HuH-7.5 (cell line): ENCODE results near the gene ACADS.
"Not testable (repeated sequence)": the region's sequence is repeated elsewhere in the genome, so short reads cannot be mapped to it uniquely, and the experiment has no call there.

ENCODE experiments used
- DNase-seq: peaks from one replicate; pipeline ENCODE4 v3.0.0; 2011; ENCODE audit warnings: low spot score

ACADS gene

DNA sequence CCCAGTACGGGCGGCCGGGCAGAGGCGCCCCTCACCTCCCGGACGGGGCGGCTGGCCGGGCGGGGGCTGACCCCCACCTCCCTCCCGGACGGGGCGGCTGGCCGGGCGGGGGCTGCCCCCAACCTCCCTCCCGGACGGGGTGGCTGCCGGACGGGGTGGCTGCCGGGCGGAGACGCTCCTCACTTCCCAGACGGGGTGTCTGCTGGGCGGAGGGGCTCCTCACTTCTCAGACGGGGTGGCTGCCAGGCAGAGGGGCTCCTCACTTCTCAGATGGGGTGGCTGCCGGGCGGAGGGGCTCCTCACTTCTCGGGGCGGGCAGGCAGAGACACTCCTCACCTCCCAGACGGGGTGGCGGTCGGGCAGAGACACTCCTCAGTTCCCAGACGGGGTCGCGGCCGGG is 6.6 kb downstream of the ACADS start:
- not testable (repeated sequence) for DNase-seq

GRCh38 chr12:120733574-120733973 is 7.9 kb downstream of the ACADS start:
- no peak for DNase-seq

- DNase-seq = no peak
These were observed 8.6 kb downstream of the ACADS start for GRCh38 chr12:120734210-120734609.

DNA sequence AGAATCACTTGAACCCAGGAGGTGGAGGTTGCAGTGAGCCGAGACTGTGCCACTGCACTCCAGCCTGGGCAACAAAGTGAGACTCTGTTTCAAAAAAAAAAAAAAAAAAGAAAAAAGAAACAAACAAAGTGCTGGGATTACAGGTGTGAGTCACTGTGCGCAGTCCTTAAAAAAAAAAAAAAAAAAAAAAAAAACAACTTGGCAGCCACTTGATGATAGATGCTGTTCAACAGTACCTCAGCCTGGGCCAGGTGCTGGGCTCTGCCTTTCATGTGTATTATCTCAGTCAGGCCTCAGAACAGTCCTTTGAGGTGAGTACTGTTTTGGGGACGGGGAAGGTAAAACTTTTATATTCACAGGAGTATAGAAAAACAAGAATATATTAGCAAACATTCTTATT is 9.6 kb downstream of the ACADS start:
- DNase-seq = no peak

GRCh38 chr12:120736404-120737331 is 11.0 kb downstream of the ACADS start:
- no peak for DNase-seq

GRCh38 chr12:120737557-120738251 is 12.1 kb downstream of the ACADS start:
- DNase-seq = no peak

- DNase-seq = no peak
These were observed 12.8 kb downstream of the ACADS start for GRCh38 chr12:120738252-120739030.

GRCh38 chr12:120739031-120739762 is 13.6 kb downstream of the ACADS start:
- no peak for DNase-seq

DNA sequence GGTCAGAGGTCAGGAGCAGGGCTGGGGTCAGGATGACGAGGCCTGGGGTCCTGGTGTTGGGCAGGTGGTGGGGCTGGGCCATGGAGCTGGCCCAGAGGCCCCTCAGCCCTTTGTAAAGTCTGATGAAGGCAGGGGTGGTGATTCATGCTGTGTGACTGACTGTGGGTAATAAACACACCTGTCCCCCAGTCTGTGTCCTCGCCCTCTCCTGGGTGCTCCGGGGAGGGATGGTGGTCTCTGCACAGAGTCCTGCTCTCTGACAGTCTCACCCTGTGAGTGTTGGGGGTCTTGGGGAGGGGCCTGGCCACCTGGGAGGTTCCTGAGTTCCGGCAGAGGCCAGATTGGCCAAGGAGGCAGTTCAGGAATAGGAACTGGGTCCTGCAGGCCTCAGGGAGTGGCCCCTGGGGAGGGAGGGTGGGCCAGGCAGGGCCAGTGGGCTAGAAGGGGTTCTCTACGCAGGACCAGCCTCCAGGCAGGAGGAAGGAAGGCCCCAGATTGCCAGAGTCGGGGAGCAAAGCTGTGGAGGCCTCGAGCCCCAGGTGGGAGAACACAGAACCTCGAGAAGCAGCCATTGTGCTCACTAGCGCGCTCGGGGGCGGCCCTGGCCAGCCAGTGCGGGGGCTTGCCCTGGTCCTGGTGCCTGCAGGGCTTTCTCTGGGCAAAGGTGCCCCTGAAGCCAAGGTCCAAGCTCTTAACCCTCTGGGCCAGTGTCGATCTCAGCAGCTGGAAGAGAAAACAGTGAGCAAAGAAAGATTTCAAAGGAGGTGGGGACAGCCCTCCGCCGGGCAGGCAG is 14.4 kb downstream of the ACADS start:
- DNase-seq = no peak

DNA sequence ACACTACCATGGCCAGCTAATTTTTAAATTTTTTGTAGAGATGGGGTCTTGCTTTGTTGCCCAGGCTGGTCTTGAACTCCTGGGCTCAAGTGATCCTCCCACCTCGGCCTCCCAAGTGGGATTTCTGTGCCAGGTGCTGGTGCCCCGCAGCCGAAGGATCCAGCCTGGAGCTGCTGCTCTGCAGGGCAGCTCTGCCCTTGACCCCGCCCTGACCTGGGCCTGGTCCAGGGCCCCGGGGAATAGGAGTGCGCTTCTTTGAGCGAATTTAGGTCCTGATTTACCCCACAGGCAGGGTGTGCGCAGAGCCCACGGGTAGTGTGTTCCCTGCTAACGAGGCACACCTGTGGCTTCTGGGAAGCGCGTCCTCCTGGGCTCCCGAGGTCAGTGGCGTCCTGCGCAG is 15.2 kb downstream of the ACADS start:
- no peak for DNase-seq

GRCh38 chr12:120741476-120742421 is 16.1 kb downstream of the ACADS start:
- no peak for DNase-seq

DNA sequence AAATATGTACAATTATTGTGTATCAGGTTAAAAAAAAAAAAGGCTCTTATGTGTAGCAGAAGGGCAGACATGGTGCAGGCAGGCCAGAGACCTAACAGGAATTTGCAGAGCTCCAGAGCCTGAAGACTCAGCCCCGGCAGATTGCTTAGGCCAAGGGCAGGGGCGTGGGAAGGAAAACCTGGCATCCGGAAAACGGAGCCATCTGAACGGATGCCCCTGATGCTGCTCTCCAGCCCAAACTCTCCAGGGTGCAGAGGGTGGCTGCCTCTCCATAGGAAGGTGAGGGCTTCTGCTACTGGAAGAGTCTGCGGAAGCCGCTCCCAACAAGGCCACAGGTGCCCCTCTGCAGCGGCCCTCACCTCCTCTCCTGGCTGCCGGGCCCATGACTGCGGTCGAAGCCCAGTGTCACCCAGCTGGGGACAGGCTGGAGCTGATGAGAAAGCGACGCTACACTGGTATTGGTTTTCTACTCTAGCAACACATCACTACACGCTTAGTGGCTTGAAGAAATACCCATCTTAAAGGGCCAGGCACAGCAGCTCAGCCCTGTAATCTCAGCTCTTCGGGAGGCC is 19.4 kb downstream of the ACADS start:
- DNase-seq = no peak

- DNase-seq = no peak
These were observed 22.6 kb downstream of the ACADS start for GRCh38 chr12:120748242-120748641.

- no peak for DNase-seq
These were observed 23.6 kb downstream of the ACADS start for GRCh38 chr12:120749256-120749655.

DNA sequence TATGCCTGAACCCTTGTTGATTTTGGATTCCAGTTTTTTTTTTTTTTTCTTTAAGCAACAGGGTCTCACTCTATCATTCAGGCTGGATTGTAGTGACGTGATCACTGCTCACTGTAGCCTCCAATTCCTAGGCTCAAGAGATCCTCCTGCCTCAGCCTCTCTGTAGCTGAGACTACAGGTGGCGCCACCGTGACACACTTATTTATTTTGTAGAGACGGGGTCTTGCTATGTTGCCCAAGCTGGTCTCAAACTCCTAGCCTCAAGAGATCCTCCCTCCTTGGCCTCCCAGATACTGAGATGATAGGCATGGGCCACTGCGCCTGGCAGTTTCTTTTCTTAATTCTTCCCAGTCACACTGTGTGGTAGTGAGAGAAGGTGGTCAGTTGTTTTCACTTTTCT is 25.2 kb downstream of the ACADS start:
- DNase-seq = no peak

DNA sequence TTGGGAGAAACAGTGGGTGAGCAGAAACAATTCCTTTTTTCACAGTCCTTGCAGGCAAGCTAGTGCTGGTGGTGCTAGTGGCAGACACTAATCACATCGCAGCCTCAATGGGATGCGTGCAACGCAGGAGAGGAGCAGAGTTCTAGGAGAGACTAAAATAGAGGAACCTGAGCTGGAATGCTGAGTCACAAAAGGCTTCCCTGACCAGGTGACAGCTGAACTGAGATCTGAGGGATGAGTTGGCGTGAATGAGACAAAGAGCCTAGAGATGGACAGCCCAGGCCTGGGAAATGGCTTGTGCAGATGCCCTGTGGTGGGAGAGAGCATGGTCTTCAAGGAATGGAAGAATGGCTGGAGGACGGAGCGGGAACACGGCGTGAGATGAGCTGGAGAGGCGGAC is 25.8 kb downstream of the ACADS start:
- no peak for DNase-seq

- no peak for DNase-seq
These were observed 29.2 kb downstream of the ACADS start for GRCh38 chr12:120754792-120755191.

DNA sequence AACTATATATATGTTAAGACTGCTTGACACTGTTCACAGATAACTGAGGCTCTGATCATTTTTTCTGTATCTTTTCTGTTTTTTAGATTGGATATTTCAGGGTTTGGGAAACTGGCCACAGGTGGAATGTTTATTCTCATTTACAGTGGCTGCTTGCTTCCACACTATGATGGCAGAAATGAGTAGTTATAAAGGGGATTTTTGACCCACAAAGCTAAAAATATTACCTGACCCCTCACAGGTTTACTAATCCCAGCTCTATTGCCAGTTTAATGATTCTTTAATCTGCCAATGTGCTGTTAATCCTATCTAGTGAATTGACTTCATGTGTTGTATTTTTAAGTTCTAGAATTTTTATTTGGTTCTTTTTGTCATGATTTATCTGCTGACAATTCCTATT is 29.6 kb downstream of the ACADS start:
- DNase-seq = no peak

DNA sequence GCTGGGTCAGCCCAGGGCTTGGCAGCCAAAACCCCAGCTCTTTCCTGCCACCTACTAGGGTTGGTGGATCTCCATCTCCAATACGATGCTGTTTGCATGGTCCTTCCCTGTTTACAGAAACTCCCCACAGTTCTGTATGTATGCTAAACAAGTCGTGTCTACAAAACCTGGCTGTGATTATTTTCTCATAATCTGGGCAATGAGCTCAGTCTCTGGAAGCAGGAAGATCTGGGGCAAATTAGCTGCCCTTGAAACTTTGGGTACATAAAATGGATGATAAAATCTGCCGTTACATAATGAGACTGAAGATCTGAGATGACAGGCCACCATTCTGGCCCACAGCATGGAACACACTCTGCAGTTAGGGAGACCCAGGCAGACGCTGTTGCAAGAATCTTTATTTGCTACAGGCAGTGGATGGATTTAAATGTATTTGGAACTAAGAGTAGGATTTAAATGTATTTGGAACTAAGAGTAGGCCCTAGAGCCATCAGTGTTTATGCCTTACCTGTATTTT is 31.7 kb downstream of the ACADS start:
- DNase-seq = no peak
